GM12864 (cell line): ENCODE data around the gene SLC44A5.
"Not testable (repeated sequence)": the region's sequence is repeated elsewhere in the genome, so short reads cannot be mapped to it uniquely, and the experiment has no call there.

Experiments
- DNase-seq: peaks from one replicate; pipeline ENCODE4 v3.0.0-alpha.2; 2011; ENCODE audit warnings: low read depth
- H3K4me3 ChIP-seq: 2 replicates; pipeline ENCODE4 v1.5.1; 2011; ENCODE audit warnings: mild to moderate bottlenecking, low read depth, low read length, control low read depth
- TF ChIP-seq, protein P1 (sequence below): IDR thresholded peaks from 2 replicates; pipeline ENCODE4 v1.5.1; 2011; ENCODE audit warnings: low read depth, mild to moderate bottlenecking, moderate library complexity, low read length, control low read depth, inconsistent platforms; ENCODE audit errors: missing control alignments

Gene SLC44A5

DNA sequence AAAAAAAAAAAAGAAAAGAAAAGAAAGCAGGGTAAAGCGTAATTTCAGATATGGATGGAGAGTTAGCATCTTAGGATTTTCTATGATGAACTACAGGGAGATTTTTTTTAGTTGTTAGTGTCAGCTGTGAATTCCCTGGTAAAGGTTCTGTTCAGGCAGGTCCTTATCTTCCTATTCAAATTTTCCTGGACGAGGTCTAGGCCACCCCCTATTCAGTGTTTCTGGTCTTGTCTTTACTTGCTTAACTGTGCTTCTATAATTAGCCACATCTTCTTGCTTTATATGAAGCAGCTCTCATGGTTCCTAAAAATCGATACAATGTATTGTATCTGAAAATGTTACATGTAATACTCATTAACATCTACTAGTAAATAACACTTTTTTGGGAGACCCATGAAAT lies 318.9 kb downstream of the SLC44A5 start:
- no peak for DNase-seq
- TF ChIP-seq, protein P1, sequence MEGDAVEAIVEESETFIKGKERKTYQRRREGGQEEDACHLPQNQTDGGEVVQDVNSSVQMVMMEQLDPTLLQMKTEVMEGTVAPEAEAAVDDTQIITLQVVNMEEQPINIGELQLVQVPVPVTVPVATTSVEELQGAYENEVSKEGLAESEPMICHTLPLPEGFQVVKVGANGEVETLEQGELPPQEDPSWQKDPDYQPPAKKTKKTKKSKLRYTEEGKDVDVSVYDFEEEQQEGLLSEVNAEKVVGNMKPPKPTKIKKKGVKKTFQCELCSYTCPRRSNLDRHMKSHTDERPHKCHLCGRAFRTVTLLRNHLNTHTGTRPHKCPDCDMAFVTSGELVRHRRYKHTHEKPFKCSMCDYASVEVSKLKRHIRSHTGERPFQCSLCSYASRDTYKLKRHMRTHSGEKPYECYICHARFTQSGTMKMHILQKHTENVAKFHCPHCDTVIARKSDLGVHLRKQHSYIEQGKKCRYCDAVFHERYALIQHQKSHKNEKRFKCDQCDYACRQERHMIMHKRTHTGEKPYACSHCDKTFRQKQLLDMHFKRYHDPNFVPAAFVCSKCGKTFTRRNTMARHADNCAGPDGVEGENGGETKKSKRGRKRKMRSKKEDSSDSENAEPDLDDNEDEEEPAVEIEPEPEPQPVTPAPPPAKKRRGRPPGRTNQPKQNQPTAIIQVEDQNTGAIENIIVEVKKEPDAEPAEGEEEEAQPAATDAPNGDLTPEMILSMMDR = no peak
- no peak overlapping the region for H3K4me3 ChIP-seq

DNA sequence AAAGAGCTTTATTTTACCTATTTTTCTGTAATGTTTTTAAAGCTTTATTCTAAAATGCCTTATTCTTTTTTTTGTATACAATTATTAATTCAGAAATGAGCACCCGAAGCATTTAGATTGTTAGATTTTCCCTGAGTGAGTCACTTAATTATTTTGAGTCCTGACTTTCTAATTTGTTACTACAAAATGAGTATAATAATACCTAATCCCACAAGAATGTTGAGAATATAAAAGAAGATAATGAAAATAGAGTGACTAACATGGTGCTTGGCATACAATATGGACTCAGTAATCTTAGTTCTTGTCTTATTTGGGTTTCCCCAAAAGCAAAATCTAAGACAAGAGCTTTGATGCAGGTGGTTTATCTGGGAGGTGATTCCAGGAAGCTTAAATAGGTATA lies 334.5 kb downstream of the SLC44A5 start:
- TF ChIP-seq, protein P1 = no peak
- H3K4me3 ChIP-seq = no peak overlapping the region
- DNase-seq = no peak

DNA sequence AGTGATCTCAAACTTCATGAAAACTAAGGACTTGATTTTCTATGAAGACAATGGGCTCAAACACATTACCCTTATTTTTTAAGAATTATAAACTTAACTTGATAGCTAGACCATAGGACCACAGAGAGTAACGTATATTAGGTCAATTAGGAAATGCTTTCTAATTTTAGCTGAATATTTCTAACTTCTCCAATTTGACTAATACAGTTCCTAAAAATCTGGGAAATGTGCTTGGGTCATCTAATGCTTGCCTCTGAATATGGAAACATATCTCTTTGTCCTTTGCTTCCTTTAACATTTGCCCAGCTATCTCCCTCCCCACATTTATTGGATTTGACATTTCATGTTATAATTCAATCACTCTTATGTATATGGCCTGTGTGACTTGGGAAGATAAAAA lies 335.3 kb downstream of the SLC44A5 start:
- H3K4me3 ChIP-seq = no peak overlapping the region
- no peak for DNase-seq
- TF ChIP-seq, protein P1 = no peak

DNA sequence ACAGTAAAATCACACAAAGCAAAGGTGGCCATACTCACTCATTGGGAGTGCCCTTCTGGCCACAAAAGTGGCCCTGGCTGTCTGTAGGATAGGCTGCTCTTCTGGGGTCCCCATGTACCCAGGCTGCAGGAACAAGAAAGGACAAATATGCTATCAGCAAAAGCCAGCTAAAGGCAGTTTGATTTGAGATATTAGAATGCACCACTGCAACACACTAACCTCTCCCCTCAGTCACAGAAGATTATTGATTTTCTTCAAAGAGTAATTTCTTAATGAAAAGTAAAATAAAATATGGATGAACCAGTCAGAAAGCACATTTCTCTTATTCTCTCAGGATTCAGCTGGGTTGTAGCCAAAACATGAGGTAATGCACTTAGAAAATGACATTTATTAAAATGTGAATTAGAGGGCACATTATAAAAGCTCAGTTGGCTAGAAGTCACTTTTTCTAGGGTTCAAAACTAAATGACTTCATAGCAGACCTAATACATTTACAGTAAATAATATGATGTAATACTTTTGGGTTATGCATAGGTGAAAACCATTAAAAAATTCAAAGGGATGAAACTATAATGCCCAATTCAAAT lies 335.9 kb downstream of the SLC44A5 start:
- no peak overlapping the region for H3K4me3 ChIP-seq
- TF ChIP-seq, protein P1 = no peak
- no peak for DNase-seq

DNA sequence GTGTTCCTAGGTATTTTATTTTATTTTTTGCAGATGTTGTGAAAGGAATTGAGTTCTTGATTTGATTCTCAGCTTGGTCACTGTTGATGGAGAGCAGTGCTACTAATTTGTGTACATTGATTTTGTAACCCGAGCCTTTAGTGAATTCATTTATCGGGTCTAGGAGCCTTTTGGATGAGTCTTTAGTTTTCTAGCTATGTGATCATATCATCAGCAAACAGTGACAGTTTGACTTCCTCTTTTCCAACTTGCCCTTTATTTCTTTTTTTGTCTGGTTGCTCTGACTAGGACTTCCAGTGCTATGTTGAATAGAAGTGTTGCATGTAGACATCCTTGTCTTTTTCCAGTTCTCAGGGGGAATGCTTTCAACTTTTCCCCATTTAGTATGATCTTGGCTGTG lies 337.8 kb downstream of the SLC44A5 start:
- no peak overlapping the region for H3K4me3 ChIP-seq
- TF ChIP-seq, protein P1 = no peak
- DNase-seq = no peak

DNA sequence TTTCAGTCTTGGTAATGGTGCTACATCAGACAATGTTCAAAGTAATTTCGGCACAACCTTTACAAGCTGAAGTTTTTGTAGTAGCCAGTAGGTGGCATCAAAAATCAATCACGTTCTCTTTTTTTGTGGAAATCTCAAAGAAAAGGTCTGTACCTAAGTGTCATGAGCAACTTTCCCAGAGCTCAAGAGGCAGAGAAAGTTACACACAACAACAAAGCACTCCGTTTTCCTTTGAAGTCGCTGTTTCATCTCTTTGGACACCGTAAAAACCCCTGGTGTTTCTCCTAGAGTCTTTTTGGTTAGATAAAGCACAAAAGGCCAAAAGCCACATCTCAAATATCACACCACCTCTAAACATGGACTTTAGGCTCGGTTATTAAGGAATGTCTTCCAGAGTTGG lies 345.1 kb downstream of the SLC44A5 start:
- H3K4me3 ChIP-seq = no peak overlapping the region
- DNase-seq = peak; percentile 4
- TF ChIP-seq, protein P1 = peak; percentile 62

DNA sequence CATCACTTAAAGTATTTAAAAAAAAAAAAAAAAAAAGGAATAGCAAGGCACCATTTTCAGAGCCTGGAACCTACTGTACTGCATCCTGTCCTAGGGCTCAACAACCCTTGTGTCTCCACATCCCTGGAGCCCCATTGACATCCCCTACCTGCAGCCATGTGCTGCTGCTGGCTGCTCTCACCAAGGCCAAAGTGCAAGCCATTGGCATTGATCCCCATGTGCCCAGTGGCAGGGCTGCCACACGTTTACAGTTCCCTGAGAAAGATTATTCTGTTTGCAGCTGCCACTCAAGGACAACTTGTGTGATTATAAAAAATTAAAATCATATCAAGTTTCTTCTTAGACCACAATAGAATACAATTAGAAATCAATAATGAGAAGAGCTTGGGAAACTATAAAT lies 346.8 kb downstream of the SLC44A5 start:
- H3K4me3 ChIP-seq = no peak overlapping the region
- no peak for DNase-seq
- TF ChIP-seq, protein P1 = no peak

DNA sequence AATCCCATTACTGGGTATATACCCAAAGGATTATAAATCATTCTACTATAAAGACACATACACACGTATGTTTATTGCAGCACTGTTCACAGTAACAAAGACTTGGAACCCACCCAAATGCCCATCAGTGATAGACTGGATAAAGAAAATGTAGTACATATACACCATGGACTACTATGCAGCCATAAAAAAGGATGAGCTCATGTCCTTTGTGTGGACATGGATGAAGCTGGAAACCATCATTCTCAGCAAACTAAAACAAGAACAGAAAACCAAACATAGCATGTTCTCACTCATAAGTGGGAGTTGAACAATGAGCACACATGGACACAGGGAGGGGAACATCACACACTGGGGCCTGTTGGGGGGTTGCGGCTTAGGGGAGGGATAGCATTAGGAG lies 347.3 kb downstream of the SLC44A5 start:
- DNase-seq, H3K4me3 ChIP-seq: not testable (repeated sequence)

DNA sequence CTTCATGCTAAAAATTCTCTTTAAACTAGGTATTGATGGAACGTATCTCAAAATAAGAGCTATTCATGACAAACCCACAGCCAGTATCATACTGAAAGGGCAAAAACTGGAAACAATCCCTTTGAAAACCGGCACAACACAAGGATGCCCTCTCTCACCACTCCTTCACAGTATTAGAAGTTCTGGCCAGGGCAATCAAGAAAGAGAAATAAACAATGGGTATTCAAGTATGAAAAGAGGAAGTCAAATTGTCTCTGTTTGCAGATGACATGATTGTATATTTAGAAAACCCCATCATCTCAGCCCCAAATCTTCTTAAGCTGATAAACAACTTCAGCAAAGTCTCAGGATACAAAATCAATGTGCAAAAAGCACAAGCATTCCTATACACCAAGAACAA lies 349.0 kb downstream of the SLC44A5 start:
- H3K4me3 ChIP-seq, DNase-seq: not testable (repeated sequence)
